SW480 (cell line): ENCODE results near the gene GNA12.

Experiments
- DNase-seq: peaks from one replicate; pipeline ENCODE4 v3.0.0-alpha.2; 2016; ENCODE audit warnings: low spot score

GNA12 gene

DNA sequence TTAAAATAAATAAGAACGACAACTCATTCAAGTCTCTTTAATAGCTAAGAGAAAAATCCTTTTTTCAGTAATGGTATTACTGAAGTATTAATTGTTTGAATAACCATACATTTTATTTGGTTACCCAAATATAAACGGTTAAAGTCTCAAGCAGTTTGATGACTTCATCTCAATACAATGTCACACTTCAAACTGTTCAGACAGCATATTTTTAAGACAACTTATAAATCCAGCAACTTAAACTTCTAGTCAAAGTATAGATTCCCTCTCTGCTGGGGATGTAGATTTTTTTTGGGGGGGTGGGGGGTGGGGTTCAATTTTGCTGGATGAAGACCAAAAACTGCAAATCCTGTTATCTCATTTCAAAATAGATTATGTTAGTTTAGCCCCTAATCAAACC, 42.0 kb downstream of the GNA12 start:
- DNase-seq, result no peak

DNA sequence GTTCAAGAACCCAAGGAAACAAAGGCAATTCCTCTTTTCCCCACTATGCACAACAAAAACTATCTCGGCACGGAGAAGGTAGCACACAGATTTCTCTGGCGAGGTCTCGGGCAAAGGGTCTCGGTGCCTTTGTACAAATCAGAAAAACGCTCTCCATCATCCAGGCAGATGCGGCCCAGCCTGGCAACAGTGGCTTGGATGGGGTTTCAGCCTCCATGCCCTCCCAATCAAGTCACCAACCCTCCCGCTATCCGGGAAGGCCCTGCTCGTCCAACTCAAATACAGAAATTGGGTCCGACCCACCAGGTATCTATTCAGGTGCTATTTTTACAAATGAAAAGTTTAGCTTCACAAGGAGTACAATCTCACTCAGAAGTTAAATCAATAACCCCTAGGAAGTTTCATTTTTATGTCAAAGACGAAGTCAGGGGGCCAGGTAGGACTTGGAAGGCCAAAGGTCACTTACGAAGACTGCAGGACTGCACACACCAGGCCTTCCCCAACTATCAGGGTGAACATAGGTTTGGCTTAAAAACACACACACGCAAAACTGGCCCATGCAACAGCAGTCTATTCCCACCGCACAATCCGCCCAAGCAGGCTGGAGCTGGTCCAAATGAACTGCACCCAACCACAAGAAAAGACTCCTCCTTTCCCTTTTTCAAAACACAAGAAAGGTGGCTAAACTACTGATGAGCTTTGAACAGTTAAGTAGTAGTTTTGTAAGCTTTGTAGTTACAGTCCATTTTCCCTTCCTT, 43.0 kb downstream of the GNA12 start:
- DNase-seq, result no peak

DNA sequence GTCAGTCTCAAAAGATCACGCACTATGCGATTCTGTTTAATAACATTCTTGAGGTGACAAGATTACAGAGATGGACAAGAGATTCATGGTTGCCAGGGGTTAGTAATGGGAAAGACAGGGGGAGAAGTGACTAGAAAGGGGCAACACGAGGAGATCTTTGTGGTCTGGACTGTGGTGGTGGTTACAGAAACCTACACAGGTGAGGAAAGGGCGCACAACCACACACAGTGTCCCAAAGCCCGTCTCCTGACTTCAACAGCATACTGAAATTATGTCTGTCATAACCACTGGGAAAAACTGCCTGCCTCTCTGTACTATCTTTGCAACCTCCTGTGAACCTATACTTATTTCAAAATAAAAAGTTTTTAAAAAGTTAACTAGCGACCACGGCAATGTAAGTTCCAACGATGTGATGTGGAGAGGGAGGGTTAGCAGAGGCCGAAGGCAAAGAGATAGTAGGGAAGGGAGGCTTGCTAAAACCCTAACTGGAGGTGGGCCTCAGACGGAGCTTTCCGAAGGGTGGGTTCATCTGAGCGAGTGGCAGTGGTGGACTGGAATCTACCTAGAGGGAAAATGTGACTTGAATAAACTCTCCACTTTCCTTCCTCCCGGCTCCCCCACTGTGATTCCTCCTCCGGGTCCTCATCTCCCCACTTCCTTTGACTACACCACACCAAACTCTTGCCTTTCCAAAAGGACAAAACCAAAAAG, 43.7 kb downstream of the GNA12 start:
- no peak for DNase-seq

DNA sequence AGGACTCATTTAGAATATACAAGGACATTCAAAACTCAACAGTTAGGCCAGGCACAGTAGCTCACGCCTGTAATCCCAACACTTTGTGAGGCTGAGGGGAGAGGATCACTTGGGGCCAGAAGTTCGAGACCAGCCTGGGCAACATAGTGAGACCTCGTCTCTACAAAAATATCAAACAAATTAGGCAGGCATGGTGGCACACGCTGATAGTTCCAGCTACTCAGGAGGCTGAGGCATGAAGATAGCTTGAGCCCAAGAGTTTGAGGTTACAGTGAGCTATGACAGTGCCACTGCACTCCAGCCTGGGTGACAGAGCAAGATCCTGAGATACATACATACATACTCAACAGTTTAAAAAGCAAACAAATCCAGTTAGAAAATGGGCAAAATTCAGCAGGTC, 44.9 kb downstream of the GNA12 start:
- DNase-seq, result no peak

DNA sequence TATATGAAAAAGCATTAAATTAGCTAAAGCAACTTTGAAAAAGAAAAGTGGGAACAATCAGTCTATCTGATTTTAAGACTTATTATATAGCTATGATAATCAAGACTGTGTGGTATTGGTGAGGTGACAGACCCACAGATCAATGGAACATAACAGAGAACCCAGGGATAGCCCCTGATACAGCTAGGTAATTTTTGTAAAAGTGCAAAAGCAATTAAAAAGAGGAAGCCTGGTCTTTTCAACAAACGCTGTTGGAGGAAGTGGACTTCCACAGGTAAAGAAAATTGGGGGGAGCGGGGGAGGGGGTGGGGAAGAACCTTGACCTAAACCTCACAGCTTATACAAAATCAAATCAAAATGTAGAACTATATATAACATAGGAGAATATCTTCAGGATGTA, 45.4 kb downstream of the GNA12 start:
- no peak for DNase-seq

DNA sequence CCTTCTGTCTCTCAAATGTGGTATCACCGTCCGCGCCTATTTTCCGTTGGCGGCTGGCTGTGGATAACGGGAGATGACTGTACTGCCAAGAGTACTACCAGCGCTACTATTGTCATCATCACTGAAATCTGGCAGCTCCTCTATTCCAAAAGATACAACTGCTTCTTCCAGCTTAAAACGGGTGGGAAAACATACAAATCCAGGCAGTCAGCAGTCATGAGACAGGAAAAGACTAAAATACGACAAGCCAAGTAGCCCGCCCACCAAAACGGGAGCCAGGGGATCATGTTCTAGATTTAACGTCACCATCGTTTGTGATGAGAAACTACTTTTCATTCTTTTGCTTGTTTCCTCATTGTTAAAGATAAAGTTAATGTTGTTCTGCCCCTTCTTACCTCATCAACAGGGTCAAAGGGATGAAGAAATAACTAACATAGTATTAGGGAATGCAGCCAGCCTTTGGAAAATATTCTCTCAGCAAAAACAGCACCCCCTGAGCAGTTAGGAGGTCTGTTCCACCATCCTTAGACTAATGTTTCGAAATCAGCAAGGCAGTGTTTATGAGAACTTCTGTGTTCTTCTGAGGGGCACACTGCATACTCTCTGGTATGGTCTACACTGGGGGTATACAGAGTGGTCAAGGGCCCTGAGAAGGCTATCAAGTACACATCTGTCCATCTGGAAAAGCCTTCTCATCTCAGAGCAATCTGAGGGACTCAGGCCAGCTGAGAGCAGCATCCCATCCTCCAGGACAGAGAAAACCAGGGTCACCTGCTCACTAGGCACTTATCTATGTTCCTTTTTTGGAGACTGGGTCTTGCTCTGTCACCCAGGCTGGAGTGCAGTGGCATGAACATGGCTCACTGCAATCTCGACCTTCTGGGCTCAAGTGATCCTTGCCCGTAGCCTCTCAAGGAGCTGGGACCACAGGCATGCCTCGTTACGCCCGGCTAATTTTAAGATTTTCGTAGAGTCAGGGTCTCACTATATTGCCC, 47.5 kb downstream of the GNA12 start:
- no peak for DNase-seq

DNA sequence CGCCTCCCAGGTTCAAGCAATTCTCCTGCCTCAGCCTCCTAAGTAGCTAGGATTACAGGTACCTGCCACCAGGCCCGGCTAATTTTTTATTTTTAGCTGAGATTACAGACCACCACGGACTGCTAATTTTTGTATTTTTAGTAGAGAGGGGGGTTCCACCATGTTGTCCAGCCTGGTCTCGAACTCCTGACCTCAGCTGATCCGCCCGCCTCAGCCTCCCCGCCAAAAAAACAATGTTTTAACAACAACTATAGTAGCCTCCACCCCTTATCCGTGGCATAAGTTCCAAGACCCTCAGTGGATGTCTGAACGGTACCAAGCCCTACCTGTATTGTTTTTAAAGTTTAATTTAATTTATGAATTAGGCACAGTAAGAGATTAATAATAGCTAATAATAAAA, 48.2 kb downstream of the GNA12 start:
- DNase-seq, result no peak

DNA sequence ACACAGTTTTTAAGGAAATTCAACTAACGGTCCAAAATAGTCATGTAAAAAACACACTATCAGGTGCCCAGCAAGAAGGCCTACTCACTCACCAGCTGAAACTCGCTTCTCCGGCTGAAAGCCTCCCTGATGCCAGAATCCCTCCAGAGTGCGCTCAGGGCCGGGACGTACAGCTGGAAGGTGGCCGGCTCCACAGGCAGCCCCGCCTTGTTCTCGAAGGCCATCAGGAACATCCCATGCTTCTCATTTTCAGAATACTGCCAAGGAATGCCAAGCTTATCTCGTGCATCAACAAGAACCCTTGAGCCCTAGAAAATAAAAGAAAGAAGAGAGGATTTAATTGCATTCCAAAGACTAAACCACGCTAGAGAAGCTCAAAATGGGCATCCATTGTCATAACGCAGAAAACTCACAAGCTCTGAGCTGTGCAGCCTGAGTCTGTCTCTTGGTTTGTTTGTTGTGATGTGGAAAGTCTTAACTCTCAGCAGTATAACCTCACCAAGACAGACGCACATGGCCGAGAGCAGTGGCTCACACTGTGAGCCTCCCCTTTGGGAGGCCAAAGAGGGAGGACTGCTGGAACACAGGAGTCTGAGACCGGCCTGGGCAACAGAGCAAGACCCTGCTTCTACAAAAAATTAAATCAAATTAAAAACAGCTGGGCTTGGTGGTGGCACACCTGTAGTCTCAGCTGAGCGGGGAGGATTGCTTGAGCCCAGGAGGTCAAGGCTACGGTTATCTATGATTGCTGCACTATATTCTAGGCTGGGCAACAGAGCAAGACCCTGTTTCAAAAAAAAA, 49.1 kb downstream of the GNA12 start:
- no peak for DNase-seq

DNA sequence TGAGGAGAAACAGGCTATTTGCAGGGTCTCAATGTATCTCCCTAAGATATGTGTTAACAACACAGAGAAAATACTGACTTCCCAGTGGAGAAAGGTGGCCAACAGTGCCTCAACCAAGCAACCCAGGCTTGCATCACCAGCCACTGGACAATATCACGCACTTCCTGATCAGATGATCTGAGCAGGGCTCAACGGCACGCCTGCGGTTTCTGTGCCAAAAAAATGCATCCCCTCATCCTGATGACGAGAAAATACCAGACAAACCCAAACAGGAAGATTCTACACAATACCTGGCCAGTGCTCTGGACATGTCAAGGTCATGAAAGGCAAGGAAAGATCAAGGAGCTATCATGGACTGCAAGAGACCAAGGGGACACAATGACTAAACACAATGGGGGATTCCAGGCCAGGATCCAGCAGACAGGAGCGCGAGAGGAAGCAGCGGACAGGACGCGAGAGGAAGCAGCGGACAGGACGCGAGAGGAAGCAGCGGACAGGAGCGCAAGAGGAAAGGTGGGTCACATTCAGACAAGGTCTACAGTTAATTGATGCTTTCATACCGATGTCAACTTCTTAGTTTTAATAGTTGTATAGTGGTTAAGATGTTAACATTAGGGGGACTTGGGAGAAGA, 51.1 kb downstream of the GNA12 start:
- DNase-seq, result no peak

DNA sequence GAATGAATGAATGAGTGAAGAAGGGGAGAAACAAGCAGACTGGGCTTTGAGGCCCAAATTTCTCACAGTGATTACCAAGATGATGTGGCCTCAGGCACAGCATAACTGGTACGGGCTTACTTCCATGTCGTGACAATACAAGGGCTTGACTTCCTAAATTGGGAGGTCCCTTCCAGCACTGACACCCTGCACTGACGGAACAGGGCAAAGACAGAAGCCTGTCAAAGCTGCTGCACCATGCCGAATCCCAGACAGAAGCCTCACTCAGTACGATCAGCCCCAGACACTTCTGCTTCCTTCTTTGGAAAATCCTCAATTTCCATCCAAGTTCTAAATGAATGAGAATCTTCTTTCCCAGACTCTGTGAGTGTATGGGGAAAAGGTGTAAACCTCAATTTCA, 51.9 kb downstream of the GNA12 start:
- DNase-seq, result no peak

DNA sequence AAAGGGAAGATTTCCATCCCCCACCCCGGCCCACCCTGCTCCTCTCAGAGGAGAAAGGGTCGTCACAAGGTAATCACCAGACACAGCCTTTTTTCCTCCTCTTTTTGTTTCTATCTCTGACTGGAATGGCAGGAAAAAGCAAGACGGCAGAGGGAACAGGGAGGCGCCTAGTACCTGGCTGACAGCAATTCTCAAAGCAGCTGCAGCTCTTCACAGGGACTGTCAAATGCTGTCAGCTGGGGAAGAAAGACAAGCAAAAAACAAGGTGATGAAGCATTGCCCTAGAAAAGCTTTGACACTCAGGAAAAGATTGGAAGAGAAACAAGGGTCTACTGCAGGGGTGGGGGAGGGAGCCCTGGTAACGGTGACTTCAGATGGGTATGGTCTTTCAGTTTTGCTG, 52.7 kb downstream of the GNA12 start:
- DNase-seq, result no peak

DNA sequence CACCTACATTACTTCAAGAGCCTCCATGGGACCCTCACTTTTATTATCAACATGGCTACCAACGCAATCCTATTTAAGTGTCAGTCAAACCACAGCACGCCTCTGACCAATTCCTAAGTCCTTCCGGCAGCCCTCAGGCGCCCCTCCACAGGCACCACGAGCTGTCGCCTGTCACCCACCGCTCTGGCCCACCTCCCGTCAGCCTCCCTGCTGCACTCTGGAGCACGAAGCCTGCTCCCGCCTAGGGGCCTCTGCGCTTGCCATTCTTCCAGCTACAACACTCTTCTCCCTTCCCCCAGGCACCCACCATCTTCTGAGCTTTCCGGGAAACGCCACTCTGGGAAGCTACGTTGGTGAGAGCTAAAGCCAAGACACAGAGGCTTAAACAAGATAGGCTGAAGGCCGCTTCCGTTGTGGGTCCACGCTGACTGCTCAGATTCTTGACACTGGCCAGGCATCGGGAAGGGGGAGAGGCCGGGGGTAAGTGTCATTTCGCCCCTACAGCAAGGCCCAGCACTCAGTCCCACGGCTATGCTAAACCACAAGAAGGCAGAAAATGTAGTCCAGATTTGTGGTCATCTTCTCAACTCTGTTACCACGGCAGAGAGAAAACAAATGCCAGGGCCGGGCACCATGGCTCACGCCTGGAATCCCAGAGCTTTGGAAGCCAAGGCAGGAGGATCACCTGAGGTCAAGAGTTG, 56.7 kb downstream of the GNA12 start:
- DNase-seq, result no peak

DNA sequence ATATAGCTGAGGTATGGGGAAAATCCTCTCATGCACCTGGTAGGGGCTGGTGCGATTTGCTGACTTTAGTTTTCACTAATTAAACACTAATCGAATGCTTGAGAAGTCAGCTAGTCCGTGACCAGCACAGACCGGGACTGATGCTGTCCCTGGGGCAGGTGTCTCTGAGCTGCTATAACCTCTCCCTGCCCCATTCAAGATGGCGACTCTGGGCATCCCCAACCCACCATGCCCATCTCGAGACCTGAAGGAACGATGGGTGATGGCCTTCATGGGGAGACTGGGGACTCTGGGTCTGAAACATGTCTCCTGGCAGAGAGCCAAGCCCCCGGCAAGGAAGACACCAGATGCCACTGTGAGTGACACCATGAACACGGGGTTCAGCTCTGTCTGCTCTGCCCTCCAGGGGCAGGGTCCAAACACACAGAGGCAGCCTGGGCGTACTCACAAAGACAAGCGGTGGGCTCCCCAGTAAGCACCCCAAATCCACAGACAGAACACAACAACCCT, 57.4 kb downstream of the GNA12 start:
- DNase-seq, result no peak

DNA sequence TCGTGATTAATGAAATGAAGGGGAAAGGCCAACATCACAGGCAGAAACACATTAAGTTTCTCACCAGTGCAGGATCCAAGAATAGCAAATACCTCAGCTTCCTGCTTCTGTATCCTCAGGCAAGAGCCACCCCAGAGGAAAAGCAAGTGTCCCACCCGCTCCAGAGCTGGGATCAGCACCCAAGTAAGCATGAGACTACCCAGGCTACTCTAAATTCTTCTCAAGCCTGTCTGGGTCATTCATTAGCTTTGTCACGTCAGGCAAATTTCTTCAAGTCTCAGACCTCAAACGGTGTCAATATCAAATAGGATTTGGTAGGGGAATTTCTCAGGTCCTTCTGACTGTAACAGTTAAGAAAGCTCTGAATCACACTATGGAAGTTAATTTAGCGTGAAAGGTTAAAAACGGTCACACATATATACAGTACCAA, 59.0 kb downstream of the GNA12 start:
- no peak for DNase-seq

DNA sequence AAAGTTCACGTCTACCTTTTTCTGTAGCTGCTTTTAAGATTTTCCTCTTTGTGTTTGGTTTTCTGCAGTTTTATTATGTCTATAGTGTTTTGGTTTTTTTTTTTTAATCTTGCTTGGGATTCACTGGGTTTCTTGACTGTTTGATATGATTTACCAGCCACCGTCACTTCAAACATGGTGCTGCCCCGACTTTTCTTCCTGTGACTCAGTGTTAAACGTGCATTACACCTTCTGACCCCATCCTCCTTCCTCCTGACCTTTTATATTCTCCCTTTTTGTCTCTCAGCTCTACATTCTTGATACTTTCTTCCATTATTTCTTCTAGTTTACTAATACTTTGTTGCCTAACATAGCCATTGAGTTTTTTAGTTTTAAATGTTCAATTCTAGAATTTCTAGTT, 61.5 kb downstream of the GNA12 start:
- no peak for DNase-seq

DNA sequence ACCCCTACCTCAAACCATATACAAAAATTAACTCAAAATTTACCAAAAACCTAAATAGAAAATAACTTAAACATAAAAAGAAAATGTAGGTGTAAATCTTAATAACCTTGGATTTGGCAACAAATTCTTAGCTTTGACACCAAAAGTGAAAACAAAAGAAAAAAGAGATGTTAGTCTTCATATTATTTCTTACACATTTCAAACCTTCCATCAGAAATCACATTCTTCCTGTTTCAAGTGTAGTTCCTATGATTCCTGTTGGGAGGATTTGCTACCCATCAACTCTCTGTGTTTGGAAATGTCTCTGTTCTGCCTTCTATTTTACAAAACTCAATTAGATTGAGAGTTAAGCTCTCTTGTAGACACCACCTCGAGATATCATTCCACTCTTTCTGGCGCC, 62.0 kb downstream of the GNA12 start:
- DNase-seq, result no peak

DNA sequence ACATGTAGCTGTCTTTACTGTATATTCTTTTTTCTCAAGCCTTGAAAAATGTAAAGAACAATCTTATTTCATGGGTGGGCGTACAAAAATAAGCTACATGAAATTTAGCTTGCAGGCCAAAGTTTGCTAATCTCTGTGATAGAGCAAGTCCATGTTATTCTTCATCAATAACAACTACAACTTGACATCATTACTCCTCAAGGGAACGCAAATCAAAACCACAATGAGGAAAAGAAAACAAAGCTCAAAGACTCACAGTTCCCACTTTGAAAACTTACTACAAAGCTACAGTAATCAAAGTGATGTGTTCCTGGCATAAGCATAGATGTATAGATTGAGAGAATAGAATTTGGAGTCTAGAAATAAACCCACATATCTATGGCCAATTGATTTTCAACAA, 62.5 kb downstream of the GNA12 start:
- no peak for DNase-seq

DNA sequence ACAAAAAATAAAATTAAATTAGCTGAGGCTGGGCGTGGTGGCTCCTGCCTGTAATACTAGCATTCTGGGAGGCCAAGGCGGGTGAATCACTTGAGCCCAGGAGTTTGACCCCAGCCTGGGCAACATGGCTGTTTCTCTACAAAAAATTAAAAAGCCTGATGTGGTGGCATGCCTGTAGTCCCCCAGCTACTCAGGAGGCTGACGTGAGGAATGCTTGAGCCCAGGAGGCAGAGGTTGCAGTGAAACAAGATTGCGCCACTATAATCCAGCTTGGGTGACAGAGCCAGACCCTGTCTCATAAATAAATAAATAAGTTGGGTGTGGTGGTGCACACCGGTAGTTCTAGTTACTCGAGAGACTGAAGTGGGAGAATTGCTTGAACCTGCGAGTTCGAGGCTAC, 65.1 kb downstream of the GNA12 start:
- DNase-seq, result no peak

DNA sequence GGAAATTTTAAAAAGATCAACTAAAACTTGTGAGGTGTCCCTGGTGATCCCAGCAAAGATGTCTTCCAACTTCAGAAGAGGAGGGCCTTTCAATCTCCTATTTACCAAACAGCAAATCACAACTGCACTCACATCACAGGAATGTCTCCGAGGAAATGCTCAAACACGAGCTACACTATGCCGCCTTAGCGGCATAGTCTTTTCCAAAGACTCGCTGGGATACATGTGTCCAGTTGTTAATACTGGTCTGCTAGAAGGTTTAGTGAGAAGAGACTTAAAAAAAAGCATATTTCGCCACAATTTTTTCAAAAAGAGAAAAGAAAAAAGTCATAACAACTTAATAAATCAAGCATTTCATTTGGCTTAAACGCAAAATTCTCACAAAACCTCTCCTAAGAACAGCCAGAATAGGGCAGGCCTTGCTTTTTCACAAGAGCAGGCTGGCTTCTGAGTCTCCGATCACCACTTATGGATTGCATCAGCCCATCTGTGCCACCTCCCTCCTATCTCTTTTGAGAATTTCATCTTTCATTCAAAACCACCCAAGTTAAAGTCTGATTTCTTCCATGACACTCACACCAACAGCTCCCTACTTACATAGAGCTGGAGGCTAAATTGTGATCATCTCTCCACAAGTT, 66.1 kb downstream of the GNA12 start:
- DNase-seq, result no peak

DNA sequence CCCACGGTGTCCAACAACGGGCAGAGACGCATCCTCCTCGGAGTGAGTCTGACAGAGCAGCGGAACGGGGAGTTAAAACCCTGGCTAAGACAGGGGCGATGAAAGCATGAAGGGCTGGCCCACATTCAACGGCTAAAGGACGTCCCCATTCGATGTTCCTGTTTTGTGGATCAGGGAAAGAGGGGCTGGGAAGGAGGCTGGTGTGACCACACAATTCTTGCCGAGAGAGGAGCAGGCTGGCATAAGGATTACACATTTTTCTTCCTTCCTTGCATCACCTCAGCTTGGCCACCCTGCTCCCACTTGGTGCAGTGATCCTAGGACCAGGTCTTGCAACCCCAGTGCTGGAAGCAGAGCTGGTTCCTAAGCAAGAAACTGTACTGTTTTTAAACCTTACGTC, 67.7 kb downstream of the GNA12 start:
- DNase-seq, result no peak
